GM18526 (cell line): ENCODE results near the gene LSM12.

Source experiments
- POLR2A ChIP-seq: IDR thresholded peaks from 3 replicates; pipeline ENCODE4 v1.6.1; 2011; ENCODE audit not compliant: insufficient read length; ENCODE audit errors: extremely low read depth

Gene LSM12

GRCh38 chr17:43994272-43995149 lies 72.0 kb downstream of the LSM12 start:
- no peak for TF ChIP-seq POLR2A

- no peak for TF ChIP-seq POLR2A
Observed at GRCh38 chr17:43992641-43993040, 73.8 kb downstream of the LSM12 start.

GRCh38 chr17:43988301-43988700 lies 78.2 kb downstream of the LSM12 start:
- TF ChIP-seq POLR2A: no peak

GRCh38 chr17:43987131-43988021 lies 79.1 kb downstream of the LSM12 start:
- no peak for TF ChIP-seq POLR2A

DNA sequence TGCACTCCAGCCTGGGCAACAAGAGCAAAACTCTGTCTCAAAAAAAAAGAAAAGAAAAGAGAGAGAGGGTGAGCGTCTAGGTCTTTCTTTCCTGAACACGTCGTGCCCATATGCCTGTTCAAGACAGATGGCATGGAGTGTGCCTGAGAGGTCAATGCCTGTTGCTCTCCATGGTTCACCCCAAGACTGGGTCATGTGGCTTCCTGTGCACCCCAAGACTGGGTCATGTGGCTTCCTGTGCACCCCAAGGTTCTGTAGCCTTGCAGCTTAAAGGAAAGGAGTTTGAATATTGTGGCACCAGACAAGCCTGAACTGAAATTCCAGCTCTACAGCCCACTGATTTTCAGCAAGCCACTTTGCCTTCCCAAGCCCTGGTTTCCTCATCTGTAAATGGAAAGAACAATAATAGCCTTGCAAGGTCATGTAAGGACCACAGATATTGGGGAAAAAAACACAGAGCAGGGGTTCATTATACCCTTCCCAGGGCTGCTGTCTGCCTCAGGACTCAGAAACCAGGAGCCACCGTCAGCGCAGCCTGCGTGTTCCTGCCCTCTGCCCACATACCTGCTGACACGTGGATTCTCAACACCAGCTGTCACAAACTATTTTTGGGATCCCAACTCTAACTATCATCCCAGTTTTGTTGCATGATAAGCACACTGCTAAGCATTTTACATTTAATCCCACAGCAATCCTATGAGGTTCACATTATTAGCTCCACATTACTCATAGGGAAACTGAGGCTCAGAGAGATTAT lies 80.1 kb downstream of the LSM12 start:
- no peak for TF ChIP-seq POLR2A

DNA sequence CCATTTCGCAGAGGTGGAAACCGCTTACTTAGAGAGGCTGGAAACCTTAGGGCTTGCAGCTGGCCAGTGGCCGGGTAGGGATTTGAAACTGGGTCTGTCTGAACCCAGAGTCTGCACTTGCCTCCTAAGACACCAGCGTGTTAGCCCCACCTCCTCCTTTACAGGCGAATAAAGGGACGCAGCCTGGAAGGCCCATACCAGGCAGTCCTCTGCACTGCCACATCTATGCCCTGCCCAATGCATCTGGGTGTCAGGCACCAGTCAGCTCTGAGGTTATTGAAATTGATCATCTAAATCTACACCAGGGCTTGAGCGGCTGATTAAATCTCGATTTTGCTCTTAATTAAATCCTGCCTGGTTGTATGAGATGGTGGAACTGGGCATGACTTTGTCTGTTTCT lies 82.0 kb downstream of the LSM12 start:
- TF ChIP-seq POLR2A: no peak
